CD4-positive, alpha-beta T cell treated with Interleukin-1 beta for 1 hour (primary cell): ENCODE data around the gene MRPL44.

Experiments
- DNase-seq, 2 donors: peaks; one replicate each; pipeline ENCODE4 v3.0.0-alpha.2; 2020 to 2022

The MRPL44 gene

GRCh38 chr2:224011837-224012236 lies 54.6 kb downstream of the MRPL44 start:
- no peak for DNase-seq

GRCh38 chr2:224014336-224014735 lies 57.1 kb downstream of the MRPL44 start:
- DNase-seq, result no peak

GRCh38 chr2:224016963-224017362 lies 59.7 kb downstream of the MRPL44 start:
- no peak for DNase-seq
